Measurements from ENCODE around the gene MAPK8IP3.

The MAPK8IP3 gene

GRCh38 chr16:1747934-1748333 is 41.9 kb downstream of the MAPK8IP3 start:
- 95% methylated on average over 11 of the region's 11 CpGs for WGBS, 2 experiments
- peaks cover 9% of the 10 kb centered on the region for H3K36me3 ChIP-seq (ENCODE audit: control insufficient read depth, insufficient read depth, low read length)
- H3K27ac ChIP-seq (ENCODE audit: insufficient read depth, low read depth, low read length, poor library complexity, severe bottlenecking), result no peak overlapping the region
- no peaks in the 10 kb centered on the region for H3K4me1 ChIP-seq (ENCODE audit: control insufficient read depth, insufficient read depth, low read length)
- H3K4me3 ChIP-seq (ENCODE audit: insufficient read depth, low read depth, low read length), result no peak overlapping the region
- H3K9me3 ChIP-seq (ENCODE audit: control insufficient read depth, low read length), result no peaks in the 10 kb centered on the region
- H3K27me3 ChIP-seq (ENCODE audit: control insufficient read depth, insufficient read depth, low read length, poor library complexity, severe bottlenecking), result no peaks in the 10 kb centered on the region

- H3K4me3 ChIP-seq (ENCODE audit: insufficient read depth, low read depth, low read length), result no peak overlapping the region
- no peaks in the 10 kb centered on the region for H3K27me3 ChIP-seq (ENCODE audit: control insufficient read depth, insufficient read depth, low read length, poor library complexity, severe bottlenecking)
- H3K4me1 ChIP-seq (ENCODE audit: control insufficient read depth, insufficient read depth, low read length), result no peaks in the 10 kb centered on the region
- WGBS, 2 experiments, result 96 to 97% methylated on average over 26 to 29 of the region's 29 CpGs
- H3K27ac ChIP-seq (ENCODE audit: insufficient read depth, low read depth, low read length, poor library complexity, severe bottlenecking), result no peak overlapping the region
- peaks cover 9% of the 10 kb centered on the region for H3K36me3 ChIP-seq (ENCODE audit: control insufficient read depth, insufficient read depth, low read length)
- no peaks in the 10 kb centered on the region for H3K9me3 ChIP-seq (ENCODE audit: control insufficient read depth, low read length)
Measured at GRCh38 chr16:1749152-1750117, 43.4 kb downstream of the MAPK8IP3 start.

GRCh38 chr16:1751946-1752345 is 46.0 kb downstream of the MAPK8IP3 start:
- Histone ChIP-seq H3K27ac (ENCODE audit: insufficient read depth, low read depth, low read length, poor library complexity, severe bottlenecking) (no peak overlapping the region), H3K4me3 (ENCODE audit: insufficient read depth, low read depth, low read length) (no peak overlapping the region), H3K9me3 (ENCODE audit: control insufficient read depth, low read length) (no peaks in the 10 kb centered on the region), H3K27me3 (ENCODE audit: control insufficient read depth, insufficient read depth, low read length, poor library complexity, severe bottlenecking) (no peaks in the 10 kb centered on the region), H3K36me3 (ENCODE audit: control insufficient read depth, insufficient read depth, low read length) (peaks cover 8% of the 10 kb centered on the region), H3K4me1 (ENCODE audit: control insufficient read depth, insufficient read depth, low read length) (no peaks in the 10 kb centered on the region)
- WGBS, 2 experiments, result 96 to 97% methylated on average over 16 of the region's 16 CpGs

GRCh38 chr16:1752853-1753252 is 46.9 kb downstream of the MAPK8IP3 start:
- H3K27me3 ChIP-seq (ENCODE audit: control insufficient read depth, insufficient read depth, low read length, poor library complexity, severe bottlenecking), result no peaks in the 10 kb centered on the region
- H3K9me3 ChIP-seq (ENCODE audit: control insufficient read depth, low read length), result no peaks in the 10 kb centered on the region
- H3K36me3 ChIP-seq (ENCODE audit: control insufficient read depth, insufficient read depth, low read length), result peaks cover 6% of the 10 kb centered on the region
- H3K4me3 ChIP-seq (ENCODE audit: insufficient read depth, low read depth, low read length), result no peak overlapping the region
- 93 to 94% methylated on average over 14 of the region's 14 CpGs for WGBS, 2 experiments
- no peak overlapping the region for H3K27ac ChIP-seq (ENCODE audit: insufficient read depth, low read depth, low read length, poor library complexity, severe bottlenecking)
- H3K4me1 ChIP-seq (ENCODE audit: control insufficient read depth, insufficient read depth, low read length), result no peaks in the 10 kb centered on the region

- Histone ChIP-seq H3K9me3 (ENCODE audit: control insufficient read depth, low read length) (no peaks in the 10 kb centered on the region), H3K27ac (ENCODE audit: insufficient read depth, low read depth, low read length, poor library complexity, severe bottlenecking) (no peak overlapping the region), H3K4me3 (ENCODE audit: insufficient read depth, low read depth, low read length) (no peak overlapping the region), H3K4me1 (ENCODE audit: control insufficient read depth, insufficient read depth, low read length) (no peaks in the 10 kb centered on the region), H3K36me3 (ENCODE audit: control insufficient read depth, insufficient read depth, low read length) (peaks cover 8% of the 10 kb centered on the region), H3K27me3 (ENCODE audit: control insufficient read depth, insufficient read depth, low read length, poor library complexity, severe bottlenecking) (no peaks in the 10 kb centered on the region)
- 94 to 96% methylated on average over 12 of the region's 12 CpGs for WGBS, 2 experiments
Measured at GRCh38 chr16:1754204-1754603, 48.2 kb downstream of the MAPK8IP3 start.

GRCh38 chr16:1757714-1758461 is 51.9 kb downstream of the MAPK8IP3 start:
- no peak overlapping the region for H3K27ac ChIP-seq (ENCODE audit: insufficient read depth, low read depth, low read length, poor library complexity, severe bottlenecking)
- peaks cover 3% of the 10 kb centered on the region for H3K36me3 ChIP-seq (ENCODE audit: control insufficient read depth, insufficient read depth, low read length)
- WGBS, 2 experiments, result 93 to 95% methylated on average over 36 to 37 of the region's 37 CpGs
- H3K4me3 ChIP-seq (ENCODE audit: insufficient read depth, low read depth, low read length), result no peak overlapping the region
- no peaks in the 10 kb centered on the region for H3K27me3 ChIP-seq (ENCODE audit: control insufficient read depth, insufficient read depth, low read length, poor library complexity, severe bottlenecking)
- peaks cover 3% of the 10 kb centered on the region for H3K4me1 ChIP-seq (ENCODE audit: control insufficient read depth, insufficient read depth, low read length)
- H3K9me3 ChIP-seq (ENCODE audit: control insufficient read depth, low read length), result no peaks in the 10 kb centered on the region

GRCh38 chr16:1758923-1759322 is 52.9 kb downstream of the MAPK8IP3 start:
- no peak overlapping the region for H3K4me3 ChIP-seq (ENCODE audit: insufficient read depth, low read depth, low read length)
- peaks cover 5% of the 10 kb centered on the region for H3K4me1 ChIP-seq (ENCODE audit: control insufficient read depth, insufficient read depth, low read length)
- H3K36me3 ChIP-seq (ENCODE audit: control insufficient read depth, insufficient read depth, low read length), result peaks cover 3% of the 10 kb centered on the region
- no peak overlapping the region for H3K27ac ChIP-seq (ENCODE audit: insufficient read depth, low read depth, low read length, poor library complexity, severe bottlenecking)
- no peaks in the 10 kb centered on the region for H3K27me3 ChIP-seq (ENCODE audit: control insufficient read depth, insufficient read depth, low read length, poor library complexity, severe bottlenecking)
- H3K9me3 ChIP-seq (ENCODE audit: control insufficient read depth, low read length), result no peaks in the 10 kb centered on the region
- WGBS, 2 experiments, result 94% methylated on average over 18 of the region's 18 CpGs

- H3K4me1 ChIP-seq (ENCODE audit: control insufficient read depth, insufficient read depth, low read length), result peaks cover 5% of the 10 kb centered on the region
- no peaks in the 10 kb centered on the region for H3K27me3 ChIP-seq (ENCODE audit: control insufficient read depth, insufficient read depth, low read length, poor library complexity, severe bottlenecking)
- H3K9me3 ChIP-seq (ENCODE audit: control insufficient read depth, low read length), result no peaks in the 10 kb centered on the region
- no peak overlapping the region for H3K4me3 ChIP-seq (ENCODE audit: insufficient read depth, low read depth, low read length)
- no peak overlapping the region for H3K27ac ChIP-seq (ENCODE audit: insufficient read depth, low read depth, low read length, poor library complexity, severe bottlenecking)
- WGBS, 2 experiments, result 94 to 95% methylated on average over 21 of the region's 21 CpGs
- peaks cover 3% of the 10 kb centered on the region for H3K36me3 ChIP-seq (ENCODE audit: control insufficient read depth, insufficient read depth, low read length)
Measured at GRCh38 chr16:1759511-1759910, 53.5 kb downstream of the MAPK8IP3 start.

GRCh38 chr16:1760911-1761310 is 54.9 kb downstream of the MAPK8IP3 start:
- H3K4me1 ChIP-seq (ENCODE audit: control insufficient read depth, insufficient read depth, low read length), result peaks cover 5% of the 10 kb centered on the region
- H3K27me3 ChIP-seq (ENCODE audit: control insufficient read depth, insufficient read depth, low read length, poor library complexity, severe bottlenecking), result no peaks in the 10 kb centered on the region
- H3K27ac ChIP-seq (ENCODE audit: insufficient read depth, low read depth, low read length, poor library complexity, severe bottlenecking), result no peak overlapping the region
- H3K9me3 ChIP-seq (ENCODE audit: control insufficient read depth, low read length), result no peaks in the 10 kb centered on the region
- no peak overlapping the region for H3K4me3 ChIP-seq (ENCODE audit: insufficient read depth, low read depth, low read length)
- H3K36me3 ChIP-seq (ENCODE audit: control insufficient read depth, insufficient read depth, low read length), result peaks cover 12% of the 10 kb centered on the region
- WGBS, 2 experiments, result 95 to 97% methylated on average over 15 of the region's 15 CpGs

- peaks cover 5% of the 10 kb centered on the region for H3K4me1 ChIP-seq (ENCODE audit: control insufficient read depth, insufficient read depth, low read length)
- H3K36me3 ChIP-seq (ENCODE audit: control insufficient read depth, insufficient read depth, low read length), result peaks cover 19% of the 10 kb centered on the region
- no peaks in the 10 kb centered on the region for H3K27me3 ChIP-seq (ENCODE audit: control insufficient read depth, insufficient read depth, low read length, poor library complexity, severe bottlenecking)
- WGBS, 2 experiments, result 94 to 97% methylated on average over 15 of the region's 15 CpGs
- H3K9me3 ChIP-seq (ENCODE audit: control insufficient read depth, low read length), result no peaks in the 10 kb centered on the region
- no peak overlapping the region for H3K27ac ChIP-seq (ENCODE audit: insufficient read depth, low read depth, low read length, poor library complexity, severe bottlenecking)
- H3K4me3 ChIP-seq (ENCODE audit: insufficient read depth, low read depth, low read length), result no peak overlapping the region
Measured at GRCh38 chr16:1761751-1762150, 55.8 kb downstream of the MAPK8IP3 start.
